Measurements from ENCODE around the gene NUTM2B. TPM values are rescaled to one million over a fixed set of nuclear protein-coding genes. Genes with fewer than 3 reads are reported as not detected.

NUTM2B gene, protein sequence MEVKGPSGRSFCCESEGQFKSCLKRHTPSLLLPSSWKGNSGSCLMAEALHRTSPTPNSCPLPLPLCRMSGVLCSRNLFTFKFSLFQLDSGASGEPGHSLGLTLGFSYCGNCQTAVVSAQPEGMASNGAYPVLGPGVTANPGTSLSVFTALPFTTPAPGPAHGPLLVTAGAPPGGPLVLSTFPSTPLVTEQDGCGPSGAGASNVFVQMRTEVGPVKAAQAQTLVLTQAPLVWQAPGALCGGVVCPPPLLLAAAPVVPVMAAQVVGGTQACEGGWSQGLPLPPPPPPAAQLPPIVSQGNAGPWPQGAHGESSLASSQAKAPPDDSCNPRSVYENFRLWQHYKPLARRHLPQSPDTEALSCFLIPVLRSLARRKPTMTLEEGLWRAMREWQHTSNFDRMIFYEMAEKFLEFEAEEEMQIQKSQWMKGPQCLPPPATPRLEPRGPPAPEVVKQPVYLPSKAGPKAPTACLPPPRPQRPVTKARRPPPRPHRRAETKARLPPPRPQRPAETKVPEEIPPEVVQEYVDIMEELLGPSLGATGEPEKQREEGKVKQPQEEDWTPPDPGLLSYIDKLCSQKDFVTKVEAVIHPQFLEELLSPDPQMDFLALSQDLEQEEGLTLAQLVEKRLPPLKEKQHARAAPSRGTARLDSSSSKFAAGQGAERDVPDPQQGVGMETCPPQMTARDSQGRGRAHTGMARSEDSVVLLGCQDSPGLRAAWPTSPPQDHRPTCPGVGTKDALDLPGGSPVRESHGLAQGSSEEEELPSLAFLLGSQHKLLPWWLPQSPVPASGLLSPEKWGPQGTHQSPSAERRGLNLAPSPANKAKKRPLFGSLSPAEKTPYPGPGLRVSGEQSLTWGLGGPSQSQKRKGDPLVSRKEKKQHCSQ
- 0.49 and 0.63 TPM in 2 replicates for total RNA-seq

DNA sequence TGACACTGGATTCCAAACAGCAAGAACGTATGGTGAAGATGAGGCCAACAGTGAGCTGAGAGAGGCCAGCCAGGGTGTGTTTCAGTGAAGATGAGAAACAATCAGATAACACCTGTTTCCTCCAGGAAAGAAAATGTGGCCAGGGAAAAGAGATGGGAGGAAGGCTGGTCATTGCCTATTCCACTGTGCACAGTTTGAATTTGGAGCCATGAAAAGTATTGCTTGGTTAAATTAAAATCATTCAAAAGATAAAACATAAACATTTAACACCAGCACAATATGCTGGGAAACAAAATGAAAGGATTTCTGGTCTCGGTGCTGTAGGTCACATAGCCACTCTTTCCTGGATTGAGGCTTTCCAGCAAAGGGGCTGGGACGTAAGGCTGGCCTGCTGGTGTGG lies at the start of gene NUTM2B:
NUTM2B (plus strand) TSS at position 301 of the 400 bp plus-strand sequence. CDS start 383 bp downstream, outside the sequence.

Other genes with a start within 250 kb of the NUTM2B start
- gene EIF5AL1, start 190.7 kb upstream of the NUTM2B start, total RNA-seq, result under 0.01 and 0.49 TPM in 2 replicates
- gene SFTPA2, start 142.8 kb upstream of the NUTM2B start, total RNA-seq, result not detected in 2 replicates
- not detected in 2 replicates for gene SFTPA1, start 92.3 kb upstream of the NUTM2B start, total RNA-seq
- gene NUTM2E, start 123.5 kb downstream of the NUTM2B start, total RNA-seq, result under 0.01 TPM in 1 of 2 replicates, not detected in the other
- 0.63 TPM in 1 of 2 replicates, not detected in the other for gene SFTPD, start 245.9 kb downstream of the NUTM2B start, total RNA-seq

Measured in mesangial cell (primary cell).